HG02623 (cell line): ENCODE results near the gene HECTD2.
"Not testable (repeated sequence)": the region's sequence is repeated elsewhere in the genome, so short reads cannot be mapped to it uniquely, and the experiment has no call there.

Experiments
- ATAC-seq: cut with Tn5 transposase; IDR thresholded peaks from one replicate; pipeline ENCODE4 v1.9.1; 2021; ENCODE audit warnings: moderate library complexity; ENCODE audit not compliant: unreplicated experiment

HECTD2 gene

GRCh38 chr10:91534789-91535188 is 124.6 kb downstream of the HECTD2 start:
- not testable (repeated sequence) for ATAC-seq

GRCh38 chr10:91536111-91536510 is 126.0 kb downstream of the HECTD2 start:
- no peak for ATAC-seq

GRCh38 chr10:91536733-91537132 is 126.6 kb downstream of the HECTD2 start:
- no peak for ATAC-seq

GRCh38 chr10:91537614-91538383 is 127.7 kb downstream of the HECTD2 start:
- ATAC-seq = no peak

DNA sequence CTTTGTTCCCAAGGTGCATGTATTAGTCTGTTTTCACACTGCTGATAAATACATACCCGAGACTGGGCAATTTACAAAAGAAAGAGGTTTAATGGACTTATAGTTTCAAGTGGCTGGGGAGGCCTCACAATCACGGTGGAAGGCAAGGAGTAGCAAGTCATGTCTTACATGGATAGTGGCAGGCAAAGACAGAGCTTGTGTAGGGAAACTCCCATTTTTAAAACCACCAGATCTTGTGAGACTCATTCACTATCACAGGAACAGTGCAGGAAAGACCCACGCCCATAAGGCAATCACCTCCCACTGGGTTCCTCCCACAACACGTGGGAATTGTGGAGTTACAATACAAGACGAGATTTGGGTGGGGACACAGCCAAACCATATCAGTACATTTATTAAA is 129.8 kb downstream of the HECTD2 start:
- ATAC-seq = no peak

DNA sequence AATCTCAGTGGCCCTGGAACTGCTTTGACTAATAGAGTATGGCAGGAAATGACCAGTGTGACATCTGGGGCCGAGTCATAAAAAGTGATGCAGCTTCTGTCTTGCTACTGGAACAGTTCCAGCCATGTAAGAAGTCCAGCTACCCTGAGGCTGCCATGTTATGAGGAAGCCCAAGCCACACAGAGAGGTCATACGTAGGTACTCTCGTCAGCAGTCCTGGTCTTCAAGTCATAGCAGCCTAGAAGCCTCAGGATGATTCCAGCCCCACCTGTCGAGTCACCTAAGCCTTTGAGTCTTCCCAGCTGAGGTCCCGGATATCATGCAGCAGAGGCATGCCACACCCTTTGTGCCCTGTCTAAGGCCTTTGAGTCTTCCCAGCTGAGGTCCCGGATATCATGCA is 130.6 kb downstream of the HECTD2 start:
- no peak for ATAC-seq

GRCh38 chr10:91541481-91541880 is 131.3 kb downstream of the HECTD2 start:
- no peak for ATAC-seq

DNA sequence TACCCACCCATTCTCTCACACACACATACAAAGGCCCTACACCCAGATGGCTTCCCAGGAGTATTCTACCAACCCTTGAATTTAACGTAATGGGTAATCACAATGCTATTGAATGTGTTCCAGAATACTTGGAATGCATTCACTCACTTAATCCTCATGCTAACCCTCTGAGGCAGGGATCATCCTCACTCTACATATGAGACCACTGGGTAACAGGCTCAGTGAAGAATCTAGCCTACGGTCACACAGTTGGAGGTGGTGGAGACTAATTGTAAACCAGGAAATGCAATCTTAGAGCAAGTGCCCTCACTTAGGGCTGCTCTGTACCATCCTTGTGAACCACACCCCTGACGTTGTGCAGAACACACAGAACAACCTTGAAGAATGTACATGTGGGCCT is 135.2 kb downstream of the HECTD2 start:
- no peak for ATAC-seq

DNA sequence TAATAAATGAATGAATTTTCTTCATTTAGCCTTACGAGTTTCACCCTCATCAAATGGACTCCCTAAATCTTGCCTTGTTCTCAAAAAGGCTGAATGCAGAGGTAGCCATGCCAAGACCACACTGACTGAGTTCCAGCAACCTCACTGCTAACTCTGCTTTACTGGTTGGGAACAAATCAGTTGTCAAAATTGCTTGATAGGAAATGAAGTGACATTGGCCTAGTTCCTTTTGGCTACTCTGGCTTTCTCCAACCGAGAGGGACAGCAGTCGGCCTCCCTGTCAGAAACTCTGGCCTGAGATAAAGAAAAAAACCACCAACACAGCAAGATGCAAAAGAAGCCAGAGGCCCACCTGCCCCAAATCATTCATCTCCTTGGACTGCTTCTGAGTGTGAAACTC is 135.7 kb downstream of the HECTD2 start:
- ATAC-seq = no peak

- ATAC-seq = no peak
These were observed 139.1 kb downstream of the HECTD2 start for GRCh38 chr10:91549262-91549661.

GRCh38 chr10:91550021-91550420 is 139.9 kb downstream of the HECTD2 start:
- no peak for ATAC-seq

- ATAC-seq = no peak
These were observed 141.7 kb downstream of the HECTD2 start for GRCh38 chr10:91551856-91552255.

- ATAC-seq = no peak
These were observed 142.3 kb downstream of the HECTD2 start for GRCh38 chr10:91552274-91553095.

- ATAC-seq = no peak
These were observed 145.3 kb downstream of the HECTD2 start for GRCh38 chr10:91555455-91555854.

- ATAC-seq = no peak
These were observed 146.8 kb downstream of the HECTD2 start for GRCh38 chr10:91556691-91557566.

DNA sequence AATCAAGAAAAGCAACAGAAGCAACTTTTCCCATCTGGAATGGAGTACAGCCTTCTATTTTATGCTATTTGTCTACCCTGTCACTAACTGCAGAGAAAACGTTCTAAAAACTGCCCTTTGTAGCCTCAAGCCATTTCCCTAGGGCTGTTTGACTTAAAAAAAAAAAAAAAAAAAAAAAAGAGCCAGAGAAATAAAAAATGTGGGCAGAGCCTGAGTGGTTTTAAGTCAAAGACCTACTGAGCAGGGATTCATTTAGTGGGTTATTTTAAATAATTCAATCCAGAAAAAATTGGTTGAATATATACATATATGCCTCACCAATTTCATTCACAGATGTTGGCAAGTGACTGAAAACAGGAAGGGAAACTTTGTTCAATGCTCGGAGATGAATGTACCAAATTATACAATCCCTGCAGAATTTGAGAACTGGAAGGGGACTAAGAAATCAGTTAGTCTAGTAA is 147.5 kb downstream of the HECTD2 start:
- ATAC-seq = no peak

DNA sequence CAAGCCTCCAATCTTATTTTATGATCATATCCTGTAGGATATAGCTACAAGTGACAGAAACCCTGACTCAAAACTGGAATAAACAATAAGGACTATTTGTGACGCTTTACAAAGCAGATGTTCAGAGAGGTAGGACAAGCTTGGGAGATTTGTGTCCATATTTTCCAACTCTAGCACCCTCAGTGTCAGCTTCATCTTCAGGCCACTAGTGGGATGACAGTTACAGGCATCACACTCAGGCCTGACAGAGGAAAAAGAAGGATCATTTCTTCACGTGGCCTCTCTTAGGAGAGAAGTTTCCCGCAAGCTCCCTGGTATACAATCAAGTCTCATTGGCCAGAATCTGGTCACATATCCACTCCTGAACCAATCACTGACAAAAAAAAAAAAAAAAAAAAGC is 148.3 kb downstream of the HECTD2 start:
- ATAC-seq = no peak

DNA sequence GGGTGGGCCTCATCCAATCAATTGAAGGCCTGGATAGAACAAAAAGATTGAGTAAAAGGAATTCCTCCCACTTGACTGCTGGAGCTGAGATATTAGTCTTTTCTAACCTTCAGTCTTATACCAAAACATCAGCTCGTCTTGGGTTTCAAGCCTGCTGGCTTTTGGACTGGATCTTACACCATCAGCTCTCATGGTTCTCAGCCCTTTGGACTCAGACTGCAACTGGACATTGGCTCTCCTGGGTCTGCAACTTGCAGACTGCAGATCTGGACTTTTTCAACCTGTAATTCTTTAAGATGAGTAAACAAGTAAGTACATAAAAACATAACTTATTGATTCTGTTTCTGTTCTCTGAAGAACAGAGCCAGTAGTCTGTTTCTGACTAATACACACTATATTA is 149.0 kb downstream of the HECTD2 start:
- ATAC-seq = no peak

DNA sequence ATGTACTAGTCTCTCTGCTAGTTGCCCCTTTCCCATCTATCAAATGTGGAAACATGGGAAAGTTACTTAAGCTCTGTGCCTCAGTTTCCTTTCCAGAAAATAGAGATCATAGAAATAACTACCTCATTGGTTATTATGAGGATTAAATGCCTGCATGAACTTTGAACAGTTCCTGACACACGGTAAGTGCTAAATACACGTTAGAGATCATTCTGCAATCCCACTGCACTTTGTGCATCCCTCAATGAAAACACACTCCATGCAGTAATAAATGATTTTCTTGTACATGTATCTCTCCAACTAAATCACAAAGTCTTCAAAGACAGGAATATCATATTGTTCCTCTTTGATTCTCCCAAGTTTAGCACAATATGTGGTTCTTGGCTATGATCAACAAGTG is 149.6 kb downstream of the HECTD2 start:
- no peak for ATAC-seq

DNA sequence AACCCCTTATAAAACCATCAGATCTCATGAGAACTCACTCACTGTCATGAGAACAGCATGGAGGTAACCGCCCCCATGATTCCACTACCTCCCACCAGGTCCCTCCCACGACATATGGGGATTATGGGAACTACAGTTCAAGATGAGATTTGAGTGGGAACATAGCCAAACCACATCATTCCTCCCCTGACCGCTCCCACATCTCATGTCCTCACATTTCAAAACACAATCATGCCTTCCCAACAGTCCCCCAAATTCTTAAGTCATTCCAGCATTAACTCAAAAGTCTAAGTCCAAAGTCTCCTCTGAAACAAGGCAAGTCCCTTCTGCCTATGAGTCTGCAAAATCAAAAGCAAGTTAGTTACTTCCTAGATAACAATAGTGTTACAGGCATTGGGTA is 150.7 kb downstream of the HECTD2 start:
- ATAC-seq = not testable (repeated sequence)
